ENCODE data around the gene TPD52L1. TPM values are rescaled to one million over a fixed set of nuclear protein-coding genes. Genes with fewer than 3 reads are reported as not detected.

The TPD52L1 gene
- 10 to 100 TPM; 15.7 to 43.5 TPM for total RNA-seq
- 10 to 100 TPM; 15.6 to 17.8 TPM for polyA plus RNA-seq
- long read RNA-seq, donor 1, transcript TPD52L1-216 (1 exons, 2,486 nt) = major isoform, 20 of 74 reads
- long read RNA-seq, donor 1, transcript TPD52L1-203 (6 exons, 1,308 nt) = minor isoform, 8 of 74 reads
- long read RNA-seq, donor 1, transcript TPD52L1-213 (7 exons, 2,356 nt) = major isoform, 20 of 74 reads
- long read RNA-seq, donor 1, transcript TPD52L1-202 (5 exons, 2,147 nt) = minor isoform, 10 of 74 reads
- long read RNA-seq, donor 1, partial matches to known transcripts = 7 of 74 reads
- long read RNA-seq, donor 1, other reads (novel, unspliced or antisense) = 0 of 74 reads
- long read RNA-seq, donor 2, transcript TPD52L1-202 (5 exons, 2,147 nt) = major isoform, 7 of 25 reads
- long read RNA-seq, donor 2, transcript TPD52L1-216 (1 exons, 2,486 nt) = minor isoform, 6 of 25 reads
- long read RNA-seq, donor 2, transcript TPD52L1-213 (7 exons, 2,356 nt) = minor isoform, 6 of 25 reads
- long read RNA-seq, donor 2, partial matches to known transcripts = 0 of 25 reads
- long read RNA-seq, donor 2, other reads (novel, unspliced or antisense) = 0 of 25 reads
- long read RNA-seq, donor 3, transcript TPD52L1-216 (1 exons, 2,486 nt) = major isoform, 8 of 32 reads
- long read RNA-seq, donor 3, transcript TPD52L1-213 (7 exons, 2,356 nt) = minor isoform, 6 of 32 reads
- long read RNA-seq, donor 3, transcript TPD52L1-202 (5 exons, 2,147 nt) = minor isoform, 5 of 32 reads
- long read RNA-seq, donor 3, partial matches to known transcripts = 6 of 32 reads
- long read RNA-seq, donor 3, other reads (novel, unspliced or antisense) = 0 of 32 reads
- long read RNA-seq, donor 4, transcript TPD52L1-213 (7 exons, 2,356 nt) = minor isoform, 6 of 32 reads
- long read RNA-seq, donor 4, transcript TPD52L1-216 (1 exons, 2,486 nt) = major isoform, 15 of 32 reads
- long read RNA-seq, donor 4, partial matches to known transcripts = 0 of 32 reads
- long read RNA-seq, donor 4, other reads (novel, unspliced or antisense) = 0 of 32 reads
- long read RNA-seq, donor 5, transcript TPD52L1-203 (6 exons, 1,308 nt) = minor isoform, 5 of 77 reads
- long read RNA-seq, donor 5, transcript TPD52L1-213 (7 exons, 2,356 nt) = minor isoform, 13 of 77 reads
- long read RNA-seq, donor 5, transcript TPD52L1-216 (1 exons, 2,486 nt) = major isoform, 22 of 77 reads
- long read RNA-seq, donor 5, transcript TPD52L1-202 (5 exons, 2,147 nt) = minor isoform, 16 of 77 reads
- long read RNA-seq, donor 5, partial matches to known transcripts = 5 of 77 reads
- long read RNA-seq, donor 5, other reads (novel, unspliced or antisense) = 0 of 77 reads

GRCh38 chr6:125153391-125154117 lies at the start of gene TPD52L1:
Gene TPD52L1 (plus strand): TSS chr6:125153773. CDS start chr6:125153952, 179 bp downstream.
- H3K36me3 ChIP-seq (ENCODE audit: control insufficient read depth in 4 of 4, insufficient read depth in 4 of 4, low read length in 4 of 4) = no peaks in the 10 kb centered on the region
- 1 to 2% methylated on average over 46 to 47 of the region's 47 CpGs for WGBS, 2 donors
- peak; percentile 51 for TF ChIP-seq CTCF (IDR thresholded peaks at IDR 0.05; ENCODE audit: control extremely low read depth, extremely low read depth)
- ATAC-seq (ENCODE audit: insufficient read depth, low FRiP score) (peak; percentile 90), DNase-seq (peak; percentile 69 to 86 (median 78))
- peak within 1 kb of the TSS; percentile 50 for H3K4me3 ChIP-seq
- H3K9ac ChIP-seq (ENCODE audit: insufficient read depth in 1 of 2, low read length in 2 of 2) = peak within 1 kb of the TSS; percentile 46 to 68
- no peaks in the 10 kb centered on the region for H3K9me3 ChIP-seq (ENCODE audit: control insufficient read depth in 4 of 4, insufficient read depth in 3 of 4, low read length in 3 of 4)
- peaks cover 0 to 13% (median 0%) of the 10 kb centered on the region in 5 donors for H3K4me1 ChIP-seq (ENCODE audit: control insufficient read depth in 5 of 5, insufficient read depth in 5 of 5, low read length in 5 of 5)
- H3K27me3 ChIP-seq (ENCODE audit: control insufficient read depth in 3 of 3, insufficient read depth in 3 of 3, low read length in 2 of 3) = peaks cover 0 to 3% (median 0%) of the 10 kb centered on the region in 3 donors
- H3K27ac ChIP-seq (ENCODE audit: low read depth in 1 of 2, low read length in 1 of 2) = peak within 1 kb of the TSS in 1 of 2 donors; percentile 50

DNA sequence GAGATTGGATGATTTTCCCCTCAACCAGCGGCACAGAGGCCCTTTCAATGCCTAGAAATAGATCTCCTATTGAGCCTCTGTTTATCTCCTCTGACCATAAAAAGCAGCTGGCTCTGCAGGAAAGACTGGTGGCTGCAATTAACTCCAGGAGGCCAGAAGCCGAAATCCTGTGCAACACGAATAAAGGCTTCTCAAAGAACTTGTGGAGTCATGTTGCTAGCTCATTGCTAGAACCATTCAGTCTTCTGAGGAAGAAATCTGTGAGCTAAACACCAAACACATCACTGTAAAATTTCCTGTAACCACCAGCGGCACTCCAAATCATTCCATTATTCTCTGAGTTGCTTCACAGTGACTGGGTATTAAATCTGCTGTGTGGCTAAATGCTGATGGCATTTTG lies 49.1 kb upstream of the TPD52L1 start:
- DNase-seq (no peak), ATAC-seq (ENCODE audit: insufficient read depth, low FRiP score) (no peak)
- no peak for TF ChIP-seq CTCF (IDR thresholded peaks at IDR 0.05; ENCODE audit: control extremely low read depth, extremely low read depth)
- 69 to 76% methylated on average over 4 of the region's 4 CpGs for WGBS, 2 donors
- H3K9ac ChIP-seq (ENCODE audit: insufficient read depth in 1 of 2, low read length in 2 of 2) = no peak overlapping the region
- no peaks in the 10 kb centered on the region for H3K9me3 ChIP-seq (ENCODE audit: control insufficient read depth in 4 of 4, insufficient read depth in 3 of 4, low read length in 3 of 4)
- H3K27ac ChIP-seq (ENCODE audit: low read depth in 1 of 2, low read length in 1 of 2) = no peak overlapping the region
- H3K36me3 ChIP-seq (ENCODE audit: control insufficient read depth in 4 of 4, insufficient read depth in 4 of 4, low read length in 4 of 4) = no peaks in the 10 kb centered on the region
- no peak overlapping the region for H3K4me3 ChIP-seq
- H3K27me3 ChIP-seq (ENCODE audit: control insufficient read depth in 3 of 3, insufficient read depth in 3 of 3, low read length in 2 of 3) = no peaks in the 10 kb centered on the region
- H3K4me1 ChIP-seq (ENCODE audit: control insufficient read depth in 5 of 5, insufficient read depth in 5 of 5, low read length in 5 of 5) = peaks cover 0 to 4% (median 0%) of the 10 kb centered on the region in 5 donors

DNA sequence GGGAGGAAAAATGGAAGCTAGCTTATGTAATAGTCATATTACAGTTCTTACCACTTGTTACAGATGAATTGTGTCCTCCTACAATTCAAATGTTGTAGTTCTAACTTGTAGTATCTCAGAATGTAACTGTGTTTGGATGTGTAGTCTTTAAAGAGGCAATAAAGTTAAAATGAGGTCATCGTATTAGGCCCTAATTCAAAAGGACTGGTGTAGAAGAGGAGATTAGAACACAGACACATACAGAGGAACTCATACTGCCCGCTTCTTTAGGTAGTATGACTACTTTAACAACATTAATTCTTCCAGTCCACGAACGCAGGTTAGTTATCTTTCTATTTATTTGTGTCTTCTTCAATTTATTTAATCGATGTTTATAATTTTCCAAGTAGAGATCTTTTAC lies 46.5 kb upstream of the TPD52L1 start:
- Histone ChIP-seq H3K9ac (ENCODE audit: insufficient read depth in 1 of 2, low read length in 2 of 2) (no peak overlapping the region), H3K4me1 (ENCODE audit: control insufficient read depth in 5 of 5, insufficient read depth in 5 of 5, low read length in 5 of 5) (no peaks in the 10 kb centered on the region), H3K36me3 (ENCODE audit: control insufficient read depth in 4 of 4, insufficient read depth in 4 of 4, low read length in 4 of 4) (no peaks in the 10 kb centered on the region), H3K9me3 (ENCODE audit: control insufficient read depth in 4 of 4, insufficient read depth in 3 of 4, low read length in 3 of 4) (peaks cover 0 to 6% (median 1%) of the 10 kb centered on the region in 4 donors), H3K27ac (ENCODE audit: low read depth in 1 of 2, low read length in 1 of 2) (no peak overlapping the region), H3K27me3 (ENCODE audit: control insufficient read depth in 3 of 3, insufficient read depth in 3 of 3, low read length in 2 of 3) (no peaks in the 10 kb centered on the region), H3K4me3 (no peak overlapping the region)
- DNase-seq (no peak), ATAC-seq (ENCODE audit: insufficient read depth, low FRiP score) (no peak)
- 97% methylated on average over 5 of the region's 5 CpGs for WGBS, 2 donors
- no peak for TF ChIP-seq CTCF (IDR thresholded peaks at IDR 0.05; ENCODE audit: control extremely low read depth, extremely low read depth)

Measured in lung (tissue), 16 donors.